Vagina (tissue), 2 donors: ENCODE measurements around the gene GATAD2A. TPM values are rescaled to one million over a fixed set of nuclear protein-coding genes. Genes with fewer than 3 reads are reported as not detected.
"Not testable (repeated sequence)": the region's sequence is repeated elsewhere in the genome, so short reads cannot be mapped to it uniquely, and the experiment has no call there.

Source experiments
- DNase-seq, 2 donors: peaks; one replicate each; pipeline ENCODE4 v3.0.0-alpha.2; 2017; ENCODE audit errors: extremely low spot score in 2 of 2
- H3K27ac ChIP-seq: fragments of 200-600 bp; sonication (generic); one replicate; pipeline ENCODE4 v1.5.1; 2019
- H3K27me3 ChIP-seq: fragments of 200-600 bp; sonication (generic); one replicate; pipeline ENCODE4 v1.5.1; 2019
- H3K36me3 ChIP-seq, 2 donors: fragments of 200-600 bp; sonication (generic); one replicate each; pipeline ENCODE4 v1.5.1; 2017 to 2019
- H3K4me1 ChIP-seq: fragments of 200-600 bp; sonication (generic); one replicate; pipeline ENCODE4 v1.5.1; 2019
- H3K4me3 ChIP-seq, 2 donors: fragments of 200-600 bp; sonication (generic); 1 replicate in 1 of 2; 2 replicates in 1 of 2; pipeline ENCODE4 v1.5.1; 2016 to 2019
- H3K9me3 ChIP-seq: fragments of 200-600 bp; sonication (generic); one replicate; pipeline ENCODE4 v1.5.1; 2019
- CTCF ChIP-seq, 3 experiments: fragments of 450-650 bp in 2 of 3; fragments of 200-600 bp in 1 of 3; sonication (generic) in 1 of 3; IDR thresholded peaks; one replicate each; pipeline ENCODE4 v1.5.1; 2017 to 2019; ENCODE audit warnings: antibody characterized with exemption in 3 of 3, mild to moderate bottlenecking in 2 of 3, moderate library complexity in 2 of 3
- POLR2A ChIP-seq, 2 donors: fragments of 450-650 bp; IDR thresholded peaks; one replicate each; pipeline ENCODE4 v1.6.1; 2017; ENCODE audit warnings: antibody characterized with exemption in 2 of 2, mild to moderate bottlenecking in 2 of 2, moderate library complexity in 2 of 2
- POLR2AphosphoS5 ChIP-seq, 2 donors: sonication (generic); formaldehyde crosslinking; IDR thresholded peaks; one replicate each; pipeline ENCODE4 v1.9.0; 2017; ENCODE audit warnings: antibody characterized with exemption in 2 of 2, mild to moderate bottlenecking in 2 of 2, low read depth in 1 of 2; ENCODE audit not compliant: insufficient read depth in 1 of 2
- intact Hi-C: fragments of 100-400 bp; cut with DNase I; formaldehyde crosslinking; loops from one replicate; pipeline ENCODE4 v1.15.1; 2023
- total RNA-seq: library from RNA; depleted of rRNA; stranded (reverse); fragments of >200 nt; gene quantifications from one replicate; pipeline ENCODE4 v1.2.3, GENCODE V29; 2016

Gene GATAD2A
- total RNA-seq, 1 donor from 2014 or later = 49.6 TPM

DNA sequence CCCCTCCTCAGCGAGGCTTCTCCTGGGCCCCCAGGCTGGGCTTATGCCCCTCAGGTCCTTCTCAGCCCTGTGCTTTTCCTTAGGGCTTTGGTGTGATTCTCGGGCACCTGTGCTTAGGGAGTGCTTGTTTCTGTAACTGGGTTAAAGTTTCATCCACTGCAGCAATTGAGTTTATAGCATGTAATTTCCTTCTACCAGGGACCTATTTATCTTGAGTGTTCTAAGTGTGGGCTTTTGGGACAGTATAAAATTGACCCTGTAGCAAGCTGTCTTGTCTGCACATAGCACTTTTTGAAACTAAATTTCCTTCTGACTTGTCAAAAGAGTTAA, 47.6 kb downstream of the GATAD2A start:
- Histone ChIP-seq H3K4me3 (no peak overlapping the region), H3K36me3 (no peaks in the 10 kb centered on the region), H3K27me3 (no peaks in the 10 kb centered on the region), H3K4me1 (peaks cover 28% of the 10 kb centered on the region), H3K9me3 (no peaks in the 10 kb centered on the region), H3K27ac (no peak overlapping the region)
- intact Hi-C loops = no loop called here
- DNase-seq = no peak
- no peak for TF ChIP-seq POLR2AphosphoS5 (IDR thresholded peaks at IDR 0.05; ENCODE audit: insufficient read depth in 1 of 2, low read depth in 1 of 2)
- TF ChIP-seq POLR2A (IDR thresholded peaks at IDR 0.05) = no peak
- no peak for TF ChIP-seq CTCF (IDR thresholded peaks at IDR 0.05)

- H3K4me3 ChIP-seq, H3K36me3 ChIP-seq, DNase-seq, H3K27ac ChIP-seq, intact Hi-C loops, H3K27me3 ChIP-seq, H3K9me3 ChIP-seq: not testable (repeated sequence)
- H3K4me1 ChIP-seq = peaks cover 51% of the 10 kb centered on the region
Measured at GRCh38 chr19:19455166-19455919, 49.9 kb downstream of the GATAD2A start.

- peaks cover 64% of the 10 kb centered on the region for H3K4me1 ChIP-seq
- H3K27me3 ChIP-seq = no peaks in the 10 kb centered on the region
- no peaks in the 10 kb centered on the region for H3K9me3 ChIP-seq
- no peak for DNase-seq
- H3K36me3 ChIP-seq = no peaks in the 10 kb centered on the region
- H3K4me3 ChIP-seq = no peak overlapping the region
- no peak overlapping the region for H3K27ac ChIP-seq
- TF ChIP-seq CTCF (IDR thresholded peaks at IDR 0.05) = no peak
- no peak for TF ChIP-seq POLR2A (IDR thresholded peaks at IDR 0.05)
- no peak for TF ChIP-seq POLR2AphosphoS5 (IDR thresholded peaks at IDR 0.05; ENCODE audit: insufficient read depth in 1 of 2, low read depth in 1 of 2)
- intact Hi-C loops = no loop called here
Measured at GRCh38 chr19:19457671-19458070, 52.2 kb downstream of the GATAD2A start.

DNA sequence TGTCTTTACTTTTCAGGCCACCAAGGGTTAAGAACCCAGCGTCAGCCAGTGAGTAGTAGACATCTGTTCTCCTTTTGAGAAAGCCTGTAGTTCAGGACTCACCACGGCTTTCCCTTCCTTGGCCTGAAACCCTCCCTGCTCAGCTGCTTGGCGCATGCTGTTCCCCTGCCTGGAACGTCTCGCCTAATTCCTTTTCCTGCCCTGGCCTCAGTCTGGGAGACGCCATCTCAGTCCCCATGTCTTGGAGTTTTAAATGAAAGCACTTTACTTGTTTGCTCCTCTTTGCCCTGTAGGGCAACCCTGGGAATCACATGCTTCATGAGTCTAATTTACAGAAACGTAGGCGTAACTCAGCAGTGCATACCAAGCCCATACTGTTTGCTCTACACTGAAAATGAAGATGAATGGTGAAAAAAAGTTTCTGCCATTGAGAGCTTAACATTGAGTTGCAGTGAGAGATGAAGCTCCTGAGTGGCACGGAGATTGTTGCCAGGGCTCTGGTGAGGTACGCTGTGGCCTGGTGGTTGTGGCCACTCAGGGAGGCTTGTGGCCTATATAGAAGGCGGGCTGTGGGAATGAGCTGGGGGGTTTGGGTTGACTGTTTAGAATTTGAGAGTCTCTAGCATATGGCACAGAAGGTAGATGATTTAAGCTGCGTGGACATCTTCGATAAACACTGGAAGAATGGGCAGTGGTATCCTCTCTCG, 52.8 kb downstream of the GATAD2A start:
- no peak for TF ChIP-seq CTCF (IDR thresholded peaks at IDR 0.05)
- TF ChIP-seq POLR2AphosphoS5 (IDR thresholded peaks at IDR 0.05; ENCODE audit: insufficient read depth in 1 of 2, low read depth in 1 of 2) = no peak
- TF ChIP-seq POLR2A (IDR thresholded peaks at IDR 0.05) = no peak
- no peaks in the 10 kb centered on the region for H3K36me3 ChIP-seq
- H3K4me3 ChIP-seq = no peak overlapping the region
- peaks cover 64% of the 10 kb centered on the region for H3K4me1 ChIP-seq
- intact Hi-C loops = no loop called here
- no peak overlapping the region for H3K27ac ChIP-seq
- H3K27me3 ChIP-seq = no peaks in the 10 kb centered on the region
- no peaks in the 10 kb centered on the region for H3K9me3 ChIP-seq
- DNase-seq = no peak

- TF ChIP-seq CTCF (IDR thresholded peaks at IDR 0.05) (no peak), POLR2AphosphoS5 (IDR thresholded peaks at IDR 0.05; ENCODE audit: insufficient read depth in 1 of 2, low read depth in 1 of 2) (no peak), POLR2A (IDR thresholded peaks at IDR 0.05) (no peak)
- no peak for DNase-seq
- no peak overlapping the region for H3K4me3 ChIP-seq
- H3K9me3 ChIP-seq = no peaks in the 10 kb centered on the region
- H3K27ac ChIP-seq = no peak overlapping the region
- H3K27me3 ChIP-seq = no peaks in the 10 kb centered on the region
- intact Hi-C loops = no loop called here
- H3K36me3 ChIP-seq = no peaks in the 10 kb centered on the region
- H3K4me1 ChIP-seq = peaks cover 69% of the 10 kb centered on the region
Measured at GRCh38 chr19:19459073-19459472, 53.6 kb downstream of the GATAD2A start.
